ENCODE results near the gene LGI2.
A peak's percentile ranks its signal among the peaks of the same experiment; 100 is the strongest.

Gene LGI2

GRCh38 chr4:24995346-24995919 is 35.3 kb downstream of the LGI2 start:
- no peak for DNase-seq (ENCODE audit: low read depth in 2 of 2)

GRCh38 chr4:24993551-24994080 is 37.1 kb downstream of the LGI2 start:
- no peak for DNase-seq (ENCODE audit: low read depth in 2 of 2)

- no peak for DNase-seq (ENCODE audit: low read depth in 2 of 2)
Observed at GRCh38 chr4:24992968-24993367, 37.8 kb downstream of the LGI2 start.

GRCh38 chr4:24991015-24991414 is 39.7 kb downstream of the LGI2 start:
- DNase-seq (ENCODE audit: low read depth in 2 of 2), result peak in 1 of 2 experiments; percentile 11

- DNase-seq (ENCODE audit: low read depth in 2 of 2), result no peak
Observed at GRCh38 chr4:24989327-24989726, 41.4 kb downstream of the LGI2 start.

- DNase-seq (ENCODE audit: low read depth in 2 of 2), result peak; percentile 4 to 20
Observed at GRCh38 chr4:24988776-24989175, 42.0 kb downstream of the LGI2 start.

GRCh38 chr4:24984602-24985532 is 45.9 kb downstream of the LGI2 start:
- DNase-seq (ENCODE audit: low read depth in 2 of 2), result no peak

- DNase-seq (ENCODE audit: low read depth in 2 of 2), result no peak
Observed at GRCh38 chr4:24980740-24981139, 50.0 kb downstream of the LGI2 start.

- DNase-seq (ENCODE audit: low read depth in 2 of 2), result peak; percentile 61 to 67
Observed at GRCh38 chr4:24980064-24980690, 50.6 kb downstream of the LGI2 start.

- peak; percentile 7 to 21 for DNase-seq (ENCODE audit: low read depth in 2 of 2)
Observed at GRCh38 chr4:24979554-24979953, 51.2 kb downstream of the LGI2 start.

- no peak for DNase-seq (ENCODE audit: low read depth in 2 of 2)
Observed at GRCh38 chr4:24978291-24979075, 52.3 kb downstream of the LGI2 start.

GRCh38 chr4:24975510-24975909 is 55.2 kb downstream of the LGI2 start:
- no peak for DNase-seq (ENCODE audit: low read depth in 2 of 2)

- DNase-seq (ENCODE audit: low read depth in 2 of 2), result no peak
Observed at GRCh38 chr4:24973747-24974601, 56.8 kb downstream of the LGI2 start.

GRCh38 chr4:24973404-24973746 is 57.4 kb downstream of the LGI2 start:
- DNase-seq (ENCODE audit: low read depth in 2 of 2), result no peak

GRCh38 chr4:24971192-24971591 is 59.6 kb downstream of the LGI2 start:
- DNase-seq (ENCODE audit: low read depth in 2 of 2), result no peak

GRCh38 chr4:24970635-24971034 is 60.1 kb downstream of the LGI2 start:
- no peak for DNase-seq (ENCODE audit: low read depth in 2 of 2)

- DNase-seq (ENCODE audit: low read depth in 2 of 2), result no peak
Observed at GRCh38 chr4:24970191-24970590, 60.6 kb downstream of the LGI2 start.

GRCh38 chr4:24969486-24969885 is 61.3 kb downstream of the LGI2 start:
- no peak for DNase-seq (ENCODE audit: low read depth in 2 of 2)

GRCh38 chr4:24968992-24969391 is 61.8 kb downstream of the LGI2 start:
- no peak for DNase-seq (ENCODE audit: low read depth in 2 of 2)

- no peak for DNase-seq (ENCODE audit: low read depth in 2 of 2)
Observed at GRCh38 chr4:24968278-24968677, 62.5 kb downstream of the LGI2 start.

- no peak for DNase-seq (ENCODE audit: low read depth in 2 of 2)
Observed at GRCh38 chr4:24967346-24967745, 63.4 kb downstream of the LGI2 start.

Measured in fibroblast of skin of left quadriceps (primary cell).